PC-3 (cell line): ENCODE data around the gene SHBG. TPM values are rescaled to one million over a fixed set of nuclear protein-coding genes. Genes with fewer than 3 reads are reported as not detected.

Experiments used
- ATAC-seq: fragments of 200-7000 bp; cut with Tn5 transposase; 2 replicates; pipeline ENCODE4 v1.9.1; 2020; ENCODE audit warnings: mild to moderate bottlenecking, moderate library complexity
- BruUV-seq: library from RNA; stranded (reverse); fragments of 400-500 nt; replicated peaks from 2 replicates; lab custom pipeline; 2021; lab: Mats Ljungman, UMichigan
- CTCF ChIA-PET: fragments of 300-600 bp; sonication (Branson Sonifier 250); formaldehyde crosslinking; loops from one replicate; lab custom pipeline; 2022; ENCODE audit warnings: antibody characterized with exemption; lab: Charles Lee
- POLR2A ChIA-PET: fragments of 300-600 bp; sonication (Branson Sonifier 250); formaldehyde crosslinking; loops from one replicate; lab custom pipeline; 2022; ENCODE audit warnings: antibody characterized with exemption; ENCODE audit not compliant: unreplicated experiment; lab: Charles Lee
- DNase-seq: peaks from one replicate; pipeline ENCODE4 v3.0.0-alpha.2; 2015
- H2AFZ ChIP-seq: fragments of 300-600 bp; sonication (generic); 2 replicates; pipeline ENCODE4 v1.6.0; 2016; ENCODE audit warnings: antibody characterized with exemption, low read length
- H3F3A ChIP-seq: fragments of 300-600 bp; sonication (generic); one replicate; pipeline ENCODE4 v1.6.0; 2017; ENCODE audit warnings: antibody characterized with exemption, low read length, control low read depth, mild to moderate bottlenecking; ENCODE audit not compliant: unreplicated experiment
- H3K27ac ChIP-seq: fragments of 300-600 bp; sonication (generic); 2 replicates; pipeline ENCODE4 v1.5.1; 2016; ENCODE audit warnings: mild to moderate bottlenecking, low read length
- H3K27me3 ChIP-seq: fragments of 300-600 bp; sonication (generic); 2 replicates; pipeline ENCODE4 v1.6.1; 2016; ENCODE audit warnings: low read length, mixed read lengths
- H3K36me3 ChIP-seq: fragments of 300-600 bp; sonication (generic); 2 replicates; pipeline ENCODE4 v1.6.1; 2016; ENCODE audit warnings: low read depth, mixed run types, low read length, mixed read lengths
- H3K4me1 ChIP-seq: fragments of 300-600 bp; sonication (generic); 2 replicates; pipeline ENCODE4 v1.5.1; 2016; ENCODE audit warnings: low read length; ENCODE audit not compliant: insufficient read depth
- H3K4me2 ChIP-seq: fragments of 300-600 bp; sonication (generic); 2 replicates; pipeline ENCODE4 v1.6.0; 2016; ENCODE audit warnings: low read length
- H3K4me3 ChIP-seq: fragments of 300-600 bp; sonication (generic); 2 replicates; pipeline ENCODE4 v1.5.1; 2016; ENCODE audit warnings: mild to moderate bottlenecking, low read length, mixed read lengths
- H3K79me2 ChIP-seq: fragments of 300-600 bp; sonication (generic); 2 replicates; pipeline ENCODE4 v1.6.1; 2017; ENCODE audit warnings: low read length, mixed read lengths
- H3K9ac ChIP-seq: fragments of 300-600 bp; sonication (generic); 2 replicates; pipeline ENCODE4 v1.6.0; 2016; ENCODE audit warnings: mild to moderate bottlenecking, low read length
- H3K9me2 ChIP-seq: fragments of 300-600 bp; sonication (generic); replicated peaks from 2 replicates; pipeline ENCODE4 v1.6.1; 2016; ENCODE audit warnings: mixed run types, low read length, mixed read lengths
- H3K9me3 ChIP-seq: fragments of 300-600 bp; sonication (generic); 2 replicates; pipeline ENCODE4 v1.6.1; 2016; ENCODE audit warnings: low read length, mixed read lengths
- H4K20me1 ChIP-seq: fragments of 300-600 bp; sonication (generic); 2 replicates; pipeline ENCODE4 v1.6.1; 2016; ENCODE audit warnings: low read length, mixed read lengths
- EZH2 ChIP-seq: fragments of 300-600 bp; sonication (generic); IDR thresholded peaks from one replicate; pipeline ENCODE4 v1.6.1; 2017; ENCODE audit warnings: antibody characterized with exemption, mild to moderate bottlenecking, low read length; ENCODE audit not compliant: unreplicated experiment
- EZH2phosphoT487 ChIP-seq: fragments of 300-600 bp; sonication (generic); IDR thresholded peaks from 2 replicates; pipeline ENCODE4 v1.6.1; 2018; ENCODE audit warnings: mild to moderate bottlenecking, antibody characterized with exemption, low read length, borderline replicate concordance
- intact Hi-C: fragments of 100-400 bp; cut with micrococcal nuclease; formaldehyde crosslinking; loops from 2 replicates; pipeline ENCODE4 v1.9.0; 2023
- total RNA-seq: library from RNA; depleted of rRNA; stranded (reverse); fragments of >200 nt; gene quantifications from 2 replicates; pipeline ENCODE4 v1.2.3, GENCODE V29; 2014
- TF ChIP-seq, protein P1 (sequence below): fragments of 300-600 bp; sonication (generic); conservative IDR thresholded peaks from 2 replicates; pipeline ENCODE4 v1.5.1; 2017; ENCODE audit warnings: antibody characterized with exemption, low read depth, mild to moderate bottlenecking, low read length

The SHBG gene
- total RNA-seq, 1 experiment from 2014 or later: not detected

DNA sequence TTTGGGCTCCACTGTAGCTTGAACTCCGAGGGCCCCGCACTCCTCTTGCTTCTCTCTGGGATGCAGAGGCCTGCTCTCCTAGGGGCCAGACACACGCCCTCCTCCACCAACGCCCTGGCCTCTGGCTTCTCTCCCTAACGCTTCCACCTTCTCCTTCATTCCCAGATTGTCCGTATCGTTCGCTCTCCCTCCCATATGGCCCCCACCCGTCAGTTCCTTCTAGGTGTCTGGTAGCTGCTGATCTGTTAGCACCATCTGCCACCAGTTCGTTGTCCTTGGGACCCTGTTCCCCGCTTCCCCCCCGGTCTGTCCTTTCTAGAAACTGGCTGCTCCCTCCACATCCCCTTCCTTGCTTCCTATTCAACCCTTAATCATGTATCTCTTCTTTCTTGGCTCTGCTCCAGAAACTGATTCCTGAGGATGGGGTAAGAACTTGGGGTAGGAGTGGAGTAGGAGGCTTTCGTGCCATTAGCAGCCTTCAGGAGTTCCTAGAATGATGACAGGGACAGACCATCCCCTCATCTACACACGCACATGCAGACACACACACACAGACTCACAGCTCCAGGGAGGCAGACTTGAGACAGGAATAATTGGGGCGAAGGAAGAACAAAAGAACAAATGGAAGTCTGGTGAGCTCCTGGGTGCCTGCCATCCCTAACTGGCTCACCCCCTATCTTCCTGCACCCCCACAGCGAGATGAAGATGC, 25.1 kb downstream of the SHBG start:
- no peaks in the 10 kb centered on the region for H3K79me2 ChIP-seq
- no peaks in the 10 kb centered on the region for H3K9me2 ChIP-seq
- intact Hi-C loops: no loop called here
- BruUV-seq: no TSS peak
- no peaks in the 10 kb centered on the region for H3K9me3 ChIP-seq
- H3K4me2 ChIP-seq: no peak overlapping the region
- no peaks in the 10 kb centered on the region; the same call in 1 of the 2 replicates for H3K4me1 ChIP-seq
- no peak overlapping the region for H3K27ac ChIP-seq
- no peak for TF ChIP-seq EZH2
- TF ChIP-seq, protein P1, sequence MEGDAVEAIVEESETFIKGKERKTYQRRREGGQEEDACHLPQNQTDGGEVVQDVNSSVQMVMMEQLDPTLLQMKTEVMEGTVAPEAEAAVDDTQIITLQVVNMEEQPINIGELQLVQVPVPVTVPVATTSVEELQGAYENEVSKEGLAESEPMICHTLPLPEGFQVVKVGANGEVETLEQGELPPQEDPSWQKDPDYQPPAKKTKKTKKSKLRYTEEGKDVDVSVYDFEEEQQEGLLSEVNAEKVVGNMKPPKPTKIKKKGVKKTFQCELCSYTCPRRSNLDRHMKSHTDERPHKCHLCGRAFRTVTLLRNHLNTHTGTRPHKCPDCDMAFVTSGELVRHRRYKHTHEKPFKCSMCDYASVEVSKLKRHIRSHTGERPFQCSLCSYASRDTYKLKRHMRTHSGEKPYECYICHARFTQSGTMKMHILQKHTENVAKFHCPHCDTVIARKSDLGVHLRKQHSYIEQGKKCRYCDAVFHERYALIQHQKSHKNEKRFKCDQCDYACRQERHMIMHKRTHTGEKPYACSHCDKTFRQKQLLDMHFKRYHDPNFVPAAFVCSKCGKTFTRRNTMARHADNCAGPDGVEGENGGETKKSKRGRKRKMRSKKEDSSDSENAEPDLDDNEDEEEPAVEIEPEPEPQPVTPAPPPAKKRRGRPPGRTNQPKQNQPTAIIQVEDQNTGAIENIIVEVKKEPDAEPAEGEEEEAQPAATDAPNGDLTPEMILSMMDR: no peak
- TF ChIP-seq EZH2phosphoT487: no peak
- no peaks in the 10 kb centered on the region for H3F3A ChIP-seq
- ChIA-PET POLR2A (no interaction called here), CTCF (no interaction called here)
- ATAC-seq (no peak), DNase-seq (no peak)
- H2AFZ ChIP-seq: no peak overlapping the region
- H3K9ac ChIP-seq: no peak overlapping the region
- peaks cover 13% of the 10 kb centered on the region for H3K27me3 ChIP-seq
- no peaks in the 10 kb centered on the region for H3K36me3 ChIP-seq
- H4K20me1 ChIP-seq: no peaks in the 10 kb centered on the region
- no peak overlapping the region for H3K4me3 ChIP-seq

DNA sequence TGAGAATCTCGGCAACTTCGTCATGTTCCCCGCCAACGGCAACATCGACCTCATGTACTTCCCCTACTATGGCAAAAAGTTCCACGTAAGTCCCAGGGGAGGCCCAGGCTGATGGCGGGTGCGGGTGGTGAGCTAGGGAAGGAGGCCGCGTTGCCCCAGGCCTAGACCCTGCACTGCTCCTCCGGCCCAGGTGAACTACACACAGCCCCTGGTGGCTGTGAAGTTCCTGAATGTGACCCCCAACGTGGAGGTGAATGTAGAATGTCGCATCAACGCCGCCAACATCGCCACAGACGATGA, 25.6 kb downstream of the SHBG start:
- Histone ChIP-seq H3K27me3 (peaks cover 13% of the 10 kb centered on the region), H3K4me2 (no peak overlapping the region), H3K9ac (no peak overlapping the region), H3K9me3 (no peaks in the 10 kb centered on the region), H3K9me2 (no peaks in the 10 kb centered on the region), H3K79me2 (no peaks in the 10 kb centered on the region), H3K36me3 (no peaks in the 10 kb centered on the region), H3K27ac (no peak overlapping the region), H2AFZ (no peak overlapping the region), H3K4me1 (no peaks in the 10 kb centered on the region; the same call in 1 of the 2 replicates), H4K20me1 (no peaks in the 10 kb centered on the region), H3K4me3 (no peak overlapping the region), H3F3A (no peaks in the 10 kb centered on the region)
- TF ChIP-seq EZH2: no peak
- TF ChIP-seq, protein P1: no peak
- TF ChIP-seq EZH2phosphoT487: no peak
- intact Hi-C loops: no loop called here
- BruUV-seq: no TSS peak
- POLR2A ChIA-PET: no interaction called here
- CTCF ChIA-PET: no interaction called here
- DNase-seq (no peak), ATAC-seq (no peak)

DNA sequence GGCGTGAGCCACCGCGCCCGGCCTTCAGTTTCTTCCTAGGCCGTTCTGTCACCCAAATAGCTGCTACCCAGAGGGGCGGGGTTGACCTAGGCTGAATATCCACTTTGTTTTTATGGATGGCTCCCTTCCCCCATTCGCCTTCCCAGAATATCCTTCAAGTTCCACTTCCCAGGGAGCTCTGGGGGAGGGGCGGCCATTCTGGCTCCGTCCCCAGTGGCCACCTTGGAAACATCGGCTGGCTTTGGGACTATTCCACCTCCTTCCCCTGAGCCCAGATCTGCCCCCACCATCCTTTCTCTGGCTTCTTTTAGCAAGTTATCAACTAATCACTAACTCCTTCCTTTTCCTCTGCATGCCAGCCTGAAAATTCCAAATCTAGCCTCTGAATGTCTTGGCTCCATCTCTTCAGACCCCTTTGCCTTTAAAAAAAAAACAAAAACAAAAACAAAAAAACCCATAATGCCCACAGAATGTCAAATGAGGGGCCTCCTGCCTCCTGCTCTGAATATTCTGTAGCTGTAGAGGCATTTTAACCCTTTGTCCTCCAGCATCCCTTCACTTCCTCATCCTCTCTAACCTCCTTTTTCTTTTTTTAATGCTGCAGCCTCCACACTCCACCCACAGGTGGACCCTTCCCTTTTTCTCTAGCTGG, 27.1 kb downstream of the SHBG start:
- H3K27me3 ChIP-seq: 0 out of 2 replicates have a peak, but pooled peaks cover under 1% of the 10 kb centered on the region
- no peak overlapping the region for H3K4me2 ChIP-seq
- ChIA-PET POLR2A (no interaction called here), CTCF (no interaction called here)
- ATAC-seq (no peak), DNase-seq (no peak)
- H3K4me1 ChIP-seq: no peaks in the 10 kb centered on the region
- intact Hi-C loops: no loop called here
- H3K9ac ChIP-seq: no peak overlapping the region
- no peaks in the 10 kb centered on the region for H3F3A ChIP-seq
- H3K9me2 ChIP-seq: no peaks in the 10 kb centered on the region
- no peaks in the 10 kb centered on the region for H3K9me3 ChIP-seq
- H4K20me1 ChIP-seq: no peaks in the 10 kb centered on the region
- no peak overlapping the region for H3K27ac ChIP-seq
- H3K36me3 ChIP-seq: no peaks in the 10 kb centered on the region
- TF ChIP-seq EZH2: no peak
- TF ChIP-seq EZH2phosphoT487: no peak
- TF ChIP-seq, protein P1: no peak
- H3K79me2 ChIP-seq: no peaks in the 10 kb centered on the region
- H2AFZ ChIP-seq: no peak overlapping the region
- no TSS peak for BruUV-seq
- H3K4me3 ChIP-seq: no peak overlapping the region
